HEK293 (cell line): Measurements from ENCODE around the gene GREM2.

Source experiments
- CTCF ChIA-PET: fragments of 350-600 bp; formaldehyde crosslinking; extraction: SDS; loops from one replicate; lab custom pipeline; 2021; ENCODE audit warnings: antibody characterized with exemption; lab: Yijun Ruan, JAX
- POLR2A ChIA-PET: fragments of 300-600 bp; formaldehyde crosslinking; extraction: SDS; loops from one replicate; lab custom pipeline; 2020; ENCODE audit warnings: antibody characterized with exemption, inconsistent platforms; lab: Yijun Ruan, JAX
- H3K27ac ChIP-seq: fragments of 200-500 bp; sonication (Bioruptor generic); 2 replicates; pipeline ENCODE4 v1.5.1; 2014; ENCODE audit warnings: low read depth, low read length, control low read depth, inconsistent platforms; ENCODE audit errors: extremely low read depth
- H3K36me3 ChIP-seq, 2 experiments: fragments of 200-500 bp in 1 of 2; sonication (Bioruptor generic) in 1 of 2; 1 replicate in 1 of 2; 2 replicates in 1 of 2; pipeline ENCODE4 v1.5.1; 2014 to 2017; ENCODE audit warnings: inconsistent platforms in 2 of 2, low read length in 2 of 2; ENCODE audit not compliant: control insufficient read depth in 2 of 2, insufficient read depth in 1 of 2
- H3K4me1 ChIP-seq: fragments of 200-500 bp; sonication (Bioruptor generic); 2 replicates; pipeline ENCODE4 v1.5.1; 2014; ENCODE audit warnings: mild to moderate bottlenecking, low read length, inconsistent platforms; ENCODE audit not compliant: control insufficient read depth, insufficient read depth
- H3K4me3 ChIP-seq: 2 replicates; pipeline ENCODE4 v1.5.1; 2011; ENCODE audit warnings: low read depth, mild to moderate bottlenecking, control low read depth, low read length, moderate library complexity
- H3K9me3 ChIP-seq: fragments of 200-500 bp; sonication (Bioruptor generic); 2 replicates; pipeline ENCODE4 v1.5.1; 2014; ENCODE audit warnings: low read depth, low read length, inconsistent platforms; ENCODE audit not compliant: control insufficient read depth, insufficient read depth
- REST ChIP-seq: fragments of 450-650 bp; formaldehyde crosslinking; IDR thresholded peaks from 2 replicates; pipeline ENCODE4 v1.5.1; 2016; ENCODE audit warnings: missing biosample characterization, missing genetic modification characterization
- ZBTB21 ChIP-seq: fragments of 450-650 bp; formaldehyde crosslinking; IDR thresholded peaks from 2 replicates; pipeline ENCODE4 v1.5.1; 2017; ENCODE audit warnings: missing biosample characterization, missing genetic modification characterization
- ZBTB7A ChIP-seq: fragments of 450-650 bp; formaldehyde crosslinking; IDR thresholded peaks from 2 replicates; pipeline ENCODE4 v1.5.1; 2016; ENCODE audit warnings: low read depth, missing biosample characterization, missing genetic modification characterization
- ZEB2 ChIP-seq: fragments of 450-650 bp; formaldehyde crosslinking; IDR thresholded peaks from 2 replicates; pipeline ENCODE4 v1.5.1; 2016; ENCODE audit warnings: missing biosample characterization, missing genetic modification characterization
- ZFHX2 ChIP-seq: fragments of 450-650 bp; formaldehyde crosslinking; conservative IDR thresholded peaks from 2 replicates; pipeline ENCODE4 v1.5.1; 2016; ENCODE audit warnings: missing biosample characterization, missing genetic modification characterization
- ZNF133 ChIP-seq: fragments of 450-650 bp; formaldehyde crosslinking; IDR thresholded peaks from 2 replicates; pipeline ENCODE4 v1.5.1; 2016; ENCODE audit warnings: missing biosample characterization, missing genetic modification characterization
- ZNF157 ChIP-seq: fragments of 450-650 bp; formaldehyde crosslinking; IDR thresholded peaks from 2 replicates; pipeline ENCODE4 v1.5.1; 2016; ENCODE audit warnings: missing biosample characterization, missing genetic modification characterization
- ZNF202 ChIP-seq: fragments of 450-650 bp; formaldehyde crosslinking; IDR thresholded peaks from 2 replicates; pipeline ENCODE4 v1.5.1; 2016; ENCODE audit warnings: missing biosample characterization, missing genetic modification characterization, borderline replicate concordance
- ZNF211 ChIP-seq: fragments of 450-650 bp; formaldehyde crosslinking; IDR thresholded peaks from 2 replicates; pipeline ENCODE4 v1.5.1; 2016; ENCODE audit warnings: low read depth, missing biosample characterization, missing genetic modification characterization
- ZNF280D ChIP-seq: fragments of 450-650 bp; formaldehyde crosslinking; IDR thresholded peaks from 2 replicates; pipeline ENCODE4 v1.5.1; 2016; ENCODE audit warnings: missing biosample characterization, missing genetic modification characterization
- ZNF324 ChIP-seq: fragments of 450-650 bp; formaldehyde crosslinking; IDR thresholded peaks from 2 replicates; pipeline ENCODE4 v1.5.1; 2016; ENCODE audit warnings: missing biosample characterization, missing genetic modification characterization
- ZNF341 ChIP-seq: fragments of 450-650 bp; formaldehyde crosslinking; IDR thresholded peaks from 2 replicates; pipeline ENCODE4; 2016; ENCODE audit warnings: low read depth, missing biosample characterization, missing genetic modification characterization
- ZNF350 ChIP-seq: fragments of 450-650 bp; formaldehyde crosslinking; IDR thresholded peaks from 2 replicates; pipeline ENCODE4 v1.5.0; 2017; ENCODE audit warnings: missing biosample characterization, mild to moderate bottlenecking, missing genetic modification characterization
- ZNF354C ChIP-seq: fragments of 450-650 bp; formaldehyde crosslinking; IDR thresholded peaks from 2 replicates; pipeline ENCODE4 v1.5.1; 2016; ENCODE audit warnings: missing biosample characterization, missing genetic modification characterization, low read depth, borderline replicate concordance
- ZNF391 ChIP-seq: fragments of 450-650 bp; formaldehyde crosslinking; IDR thresholded peaks from 2 replicates; pipeline ENCODE4 v1.5.1; 2016; ENCODE audit warnings: low read depth, missing biosample characterization, missing genetic modification characterization, borderline replicate concordance
- ZNF501 ChIP-seq: fragments of 450-650 bp; formaldehyde crosslinking; IDR thresholded peaks from 2 replicates; pipeline ENCODE4 v1.5.1; 2016; ENCODE audit warnings: missing biosample characterization, missing genetic modification characterization
- ZNF544 ChIP-seq: fragments of 450-650 bp; formaldehyde crosslinking; IDR thresholded peaks from 2 replicates; pipeline ENCODE4 v1.5.0; 2017; ENCODE audit warnings: missing biosample characterization, missing genetic modification characterization
- ZNF596 ChIP-seq: fragments of 450-650 bp; IDR thresholded peaks from 2 replicates; pipeline ENCODE4 v1.5.0; 2018; ENCODE audit warnings: missing biosample characterization, mild to moderate bottlenecking, missing genetic modification characterization, moderate library complexity
- ZNF701 ChIP-seq: fragments of 450-650 bp; formaldehyde crosslinking; IDR thresholded peaks from 2 replicates; pipeline ENCODE4 v1.5.1; 2016; ENCODE audit warnings: missing biosample characterization, missing genetic modification characterization
- ZNF704 ChIP-seq: fragments of 450-650 bp; formaldehyde crosslinking; IDR thresholded peaks from 2 replicates; pipeline ENCODE4 v1.5.1; 2016; ENCODE audit warnings: missing biosample characterization, missing genetic modification characterization
- ZNF76 ChIP-seq: fragments of 450-650 bp; formaldehyde crosslinking; IDR thresholded peaks from 2 replicates; pipeline ENCODE4; 2016; ENCODE audit warnings: low read depth, missing biosample characterization, missing genetic modification characterization, borderline replicate concordance
- ZSCAN16 ChIP-seq: fragments of 450-650 bp; formaldehyde crosslinking; IDR thresholded peaks from 2 replicates; pipeline ENCODE4 v1.5.1; 2016; ENCODE audit warnings: missing biosample characterization, missing genetic modification characterization

The GREM2 gene

GRCh38 chr1:240559781-240560180 lies 52.2 kb downstream of the GREM2 start:
- CTCF ChIA-PET, result no interaction called here
- H3K27ac ChIP-seq, result no peak overlapping the region
- TF ChIP-seq ZNF76 (tag by site-specific recombination), result no peak
- TF ChIP-seq ZNF701, result no peak
- TF ChIP-seq, all 188 proteins: peak for 0
- H3K4me3 ChIP-seq, result no peak overlapping the region
- peaks cover 0 to 4% of the 10 kb centered on the region in 2 experiments; a peak in 1 of 3 replicates for H3K36me3 ChIP-seq
- H3K4me1 ChIP-seq, result peaks cover 10% of the 10 kb centered on the region; the same call in 1 of the 2 replicates
- POLR2A ChIA-PET, result no interaction called here
- H3K9me3 ChIP-seq, result no peaks in the 10 kb centered on the region

- no peaks in the 10 kb centered on the region for H3K36me3 ChIP-seq
- no peaks in the 10 kb centered on the region for H3K9me3 ChIP-seq
- TF ChIP-seq ZNF324 (tag by site-specific recombination) (no peak), ZNF596 (no peak), ZNF202 (tag by site-specific recombination) (no peak), ZNF350 (tag by site-specific recombination) (no peak), ZBTB21 (tag by site-specific recombination) (no peak), ZEB2 (tag by site-specific recombination) (no peak), ZNF544 (no peak), ZNF391 (no peak), ZFHX2 (tag by site-specific recombination) (no peak), ZBTB7A (tag by site-specific recombination) (no peak), ZNF133 (tag by site-specific recombination) (no peak), ZNF157 (tag by site-specific recombination) (no peak), ZNF211 (tag by site-specific recombination) (no peak), ZNF354C (tag by site-specific recombination) (no peak), REST (tag by site-specific recombination) (no peak), ZNF341 (tag by site-specific recombination) (no peak), ZNF280D (tag by site-specific recombination) (no peak), ZNF501 (no peak), ZSCAN16 (tag by site-specific recombination) (no peak), ZNF704 (tag by site-specific recombination) (no peak)
- H3K4me1 ChIP-seq, result no peaks in the 10 kb centered on the region
- POLR2A ChIA-PET, result no interaction called here
- CTCF ChIA-PET, result no interaction called here
- H3K27ac ChIP-seq, result no peak overlapping the region
- no peak overlapping the region for H3K4me3 ChIP-seq
Measured at GRCh38 chr1:240555524-240555923, 56.4 kb downstream of the GREM2 start.
